GM12891 (cell line): ENCODE results near the gene IL3RA.

Experiments used
- PAX5 ChIP-seq: IDR thresholded peaks from 2 replicates; pipeline ENCODE4 v1.6.1; 2011; ENCODE audit warnings: low read length, moderate library complexity, mild to moderate bottlenecking; ENCODE audit not compliant: insufficient read depth, severe bottlenecking
- POLR2A ChIP-seq: IDR thresholded peaks from 2 replicates; pipeline ENCODE4 v1.6.1; 2011; ENCODE audit warnings: low read depth, low read length, control low read depth
- POLR2AphosphoS5 ChIP-seq: IDR thresholded peaks from 2 replicates; pipeline ENCODE4 v1.6.1; 2011; ENCODE audit warnings: low read depth, low read length, control low read depth
- SPI1 ChIP-seq: IDR thresholded peaks from 2 replicates; pipeline ENCODE4 v1.6.1; 2011; ENCODE audit warnings: low read depth, low read length, control low read depth
- TAF1 ChIP-seq: IDR thresholded peaks from 2 replicates; pipeline ENCODE4 v1.6.1; 2011; ENCODE audit warnings: low read depth, low read length, control low read depth

- no peak for TF ChIP-seq SPI1
- TF ChIP-seq TAF1 = no peak
- no peak for TF ChIP-seq POLR2A
- TF ChIP-seq POLR2AphosphoS5 = no peak
- TF ChIP-seq PAX5 = no peak
Observed at GRCh38 chrX:1397441-1398270, 61.1 kb downstream of the IL3RA start.
